GM21717 (cell line): ENCODE data around the gene RAPGEF5.

ENCODE experiments used
- ATAC-seq: cut with Tn5 transposase; IDR thresholded peaks from one replicate; pipeline ENCODE4 v1.9.1; 2021; ENCODE audit warnings: mild to moderate bottlenecking, moderate library complexity; ENCODE audit not compliant: unreplicated experiment

RAPGEF5 gene

GRCh38 chr7:22230238-22230637 lies 126.7 kb downstream of the RAPGEF5 start:
- ATAC-seq, result no peak

GRCh38 chr7:22229148-22229547 lies 127.8 kb downstream of the RAPGEF5 start:
- ATAC-seq, result no peak

- ATAC-seq, result no peak
Observed at GRCh38 chr7:22223807-22224206, 133.1 kb downstream of the RAPGEF5 start.

- no peak for ATAC-seq
Observed at GRCh38 chr7:22220941-22221340, 136.0 kb downstream of the RAPGEF5 start.

- no peak for ATAC-seq
Observed at GRCh38 chr7:22219739-22220493, 137.0 kb downstream of the RAPGEF5 start.

- ATAC-seq, result no peak
Observed at GRCh38 chr7:22219036-22219435, 137.9 kb downstream of the RAPGEF5 start.

- ATAC-seq, result no peak
Observed at GRCh38 chr7:22216832-22217475, 140.0 kb downstream of the RAPGEF5 start.

- ATAC-seq, result no peak
Observed at GRCh38 chr7:22216309-22216708, 140.6 kb downstream of the RAPGEF5 start.

GRCh38 chr7:22214000-22214399 lies 143.0 kb downstream of the RAPGEF5 start:
- no peak for ATAC-seq

- ATAC-seq, result no peak
Observed at GRCh38 chr7:22213081-22213480, 143.9 kb downstream of the RAPGEF5 start.

- ATAC-seq, result no peak
Observed at GRCh38 chr7:22210967-22211366, 146.0 kb downstream of the RAPGEF5 start.

- ATAC-seq, result no peak
Observed at GRCh38 chr7:22210355-22210754, 146.6 kb downstream of the RAPGEF5 start.

- no peak for ATAC-seq
Observed at GRCh38 chr7:22208799-22209198, 148.2 kb downstream of the RAPGEF5 start.

GRCh38 chr7:22207724-22208225 lies 149.2 kb downstream of the RAPGEF5 start:
- ATAC-seq, result no peak

GRCh38 chr7:22205631-22206030 lies 151.3 kb downstream of the RAPGEF5 start:
- no peak for ATAC-seq

GRCh38 chr7:22204312-22204711 lies 152.6 kb downstream of the RAPGEF5 start:
- ATAC-seq, result no peak

- no peak for ATAC-seq
Observed at GRCh38 chr7:22202141-22202540, 154.8 kb downstream of the RAPGEF5 start.

GRCh38 chr7:22201186-22201880 lies 155.6 kb downstream of the RAPGEF5 start:
- ATAC-seq, result no peak

- no peak for ATAC-seq
Observed at GRCh38 chr7:22200777-22201176, 156.2 kb downstream of the RAPGEF5 start.

- no peak for ATAC-seq
Observed at GRCh38 chr7:22200238-22200637, 156.7 kb downstream of the RAPGEF5 start.

- ATAC-seq, result no peak
Observed at GRCh38 chr7:22197376-22197775, 159.6 kb downstream of the RAPGEF5 start.

GRCh38 chr7:22196429-22196828 lies 160.5 kb downstream of the RAPGEF5 start:
- no peak for ATAC-seq
